OCI-LY3 (cell line): ENCODE data around the gene EYS.

Experiments
- CTCF ChIP-seq: fragments of 200-600, 300-600 bp; sonication (generic); IDR thresholded peaks from 2 replicates; pipeline ENCODE4 v1.5.1; 2014; ENCODE audit warnings: antibody characterized with exemption, low read length, low read depth
- EZH2phosphoT487 ChIP-seq: fragments of 200-600 bp; shearing (Covaris generic); IDR thresholded peaks from 2 replicates; pipeline ENCODE4 v1.6.1; 2018; ENCODE audit warnings: antibody characterized with exemption, mixed run types, low read depth

- TF ChIP-seq EZH2phosphoT487 (no peak), CTCF (peak; percentile 32)
These were observed 1892.6 kb downstream of the EYS start for GRCh38 chr6:63814459-63814858.
